Neural cell (in vitro differentiated cells): ENCODE measurements around the gene ST6GALNAC5. TPM values are rescaled to one million over a fixed set of nuclear protein-coding genes. Genes with fewer than 3 reads are reported as not detected.

Experiments
- H2AFZ ChIP-seq: fragments of 200-600, 300-800 bp; sonication (generic), shearing (Covaris generic); 2 replicates; pipeline ENCODE4 v1.6.0; 2014; ENCODE audit warnings: low read depth, mild to moderate bottlenecking, antibody characterized with exemption, low read length, moderate library complexity
- H3F3A ChIP-seq: fragments of 200-600 bp; shearing (Covaris generic); 2 replicates; pipeline ENCODE4 v1.6.1; 2016; ENCODE audit warnings: mild to moderate bottlenecking, moderate library complexity, mixed read lengths, antibody characterized with exemption, low read length; ENCODE audit not compliant: insufficient read depth, poor library complexity, severe bottlenecking
- H3K27ac ChIP-seq: fragments of 200-600, 300-800 bp; sonication (generic), shearing (Covaris generic); 2 replicates; pipeline ENCODE4 v1.5.1; 2014; ENCODE audit warnings: mild to moderate bottlenecking, low read length, moderate library complexity
- H3K27me3 ChIP-seq: fragments of 300-800, 200-600 bp; sonication (generic), shearing (Covaris generic); 2 replicates; pipeline ENCODE4 v1.6.0; 2014; ENCODE audit warnings: mild to moderate bottlenecking, low read depth, low read length, moderate library complexity; ENCODE audit not compliant: insufficient read depth
- H3K36me3 ChIP-seq: fragments of 300-800, 200-600 bp; sonication (generic), shearing (Covaris generic); 2 replicates; pipeline ENCODE4 v1.5.1; 2014; ENCODE audit warnings: mild to moderate bottlenecking, antibody characterized with exemption, low read length, moderate library complexity; ENCODE audit not compliant: insufficient read depth
- H3K4me2 ChIP-seq: fragments of 300-800, 200-600 bp; sonication (generic), shearing (Covaris generic); 2 replicates; pipeline ENCODE4 v1.6.0; 2014; ENCODE audit warnings: mild to moderate bottlenecking, low read length
- H3K4me3 ChIP-seq: fragments of 300-800, 200-600 bp; sonication (generic), shearing (Covaris generic); 2 replicates; pipeline ENCODE4 v1.5.1; 2014; ENCODE audit warnings: mild to moderate bottlenecking, low read length, moderate library complexity
- H3K79me2 ChIP-seq: fragments of 200-600 bp; shearing (Covaris generic); replicated peaks from 2 replicates; pipeline ENCODE4 v1.6.0; 2014; ENCODE audit warnings: mild to moderate bottlenecking, low read length, moderate library complexity; ENCODE audit not compliant: insufficient read depth
- H3K9ac ChIP-seq: fragments of 300-800, 200-600 bp; sonication (generic), shearing (Covaris generic); 2 replicates; pipeline ENCODE4 v1.6.1; 2016; ENCODE audit warnings: mild to moderate bottlenecking, low read length, mixed read lengths
- H3K9me2 ChIP-seq: fragments of 200-600 bp; shearing (Covaris generic); 2 replicates; pipeline ENCODE4 v1.6.1; 2016; ENCODE audit warnings: mild to moderate bottlenecking, low read length, mixed read lengths; ENCODE audit not compliant: insufficient read depth
- H3K9me3 ChIP-seq: fragments of 200-600, 300-800 bp; sonication (generic), shearing (Covaris generic); 2 replicates; pipeline ENCODE4 v1.6.1; 2016; ENCODE audit warnings: mild to moderate bottlenecking, mixed run types, low read length, moderate library complexity, mixed read lengths
- H4K20me1 ChIP-seq: fragments of 200-600 bp; shearing (Covaris generic); 2 replicates; pipeline ENCODE4 v1.6.1; 2016; ENCODE audit warnings: mild to moderate bottlenecking, mixed run types; ENCODE audit not compliant: insufficient read depth
- CTCF ChIP-seq: fragments of 450-650 bp; IDR thresholded peaks from 2 replicates; pipeline ENCODE4 v1.5.1; 2014; ENCODE audit warnings: antibody characterized with exemption, mild to moderate bottlenecking, moderate library complexity; ENCODE audit not compliant: poor library complexity, severe bottlenecking
- EP300 ChIP-seq: fragments of 450-650 bp; conservative IDR thresholded peaks from 2 replicates; pipeline ENCODE4 v1.6.1; 2014; ENCODE audit warnings: antibody characterized with exemption, mild to moderate bottlenecking, moderate library complexity; ENCODE audit not compliant: poor library complexity, severe bottlenecking
- EZH2 ChIP-seq: fragments of 200-600, 300-800 bp; shearing (Covaris generic), sonication (generic); IDR thresholded peaks from 2 replicates; pipeline ENCODE4 v1.6.1; 2014; ENCODE audit warnings: antibody characterized with exemption, low read length, borderline replicate concordance, mild to moderate bottlenecking; ENCODE audit not compliant: insufficient read depth, poor library complexity, severe bottlenecking
- MXI1 ChIP-seq: fragments of 450-650 bp; conservative IDR thresholded peaks from 2 replicates; pipeline ENCODE4 v1.6.1; 2014; ENCODE audit warnings: antibody characterized with exemption, mild to moderate bottlenecking; ENCODE audit not compliant: poor library complexity, severe bottlenecking
- POLR2AphosphoS5 ChIP-seq: IDR thresholded peaks from 2 replicates; pipeline ENCODE4 v1.6.1; 2012
- RAD21 ChIP-seq: fragments of 450-650 bp; conservative IDR thresholded peaks from 2 replicates; pipeline ENCODE4 v1.6.1; 2014; ENCODE audit warnings: antibody characterized with exemption, mild to moderate bottlenecking, moderate library complexity
- REST ChIP-seq: IDR thresholded peaks from 2 replicates; pipeline ENCODE4 v1.6.1; 2012; ENCODE audit warnings: borderline replicate concordance
- SMC3 ChIP-seq: fragments of 450-650 bp; conservative IDR thresholded peaks from 2 replicates; pipeline ENCODE4 v1.6.1; 2014; ENCODE audit warnings: antibody characterized with exemption, mild to moderate bottlenecking, moderate library complexity; ENCODE audit not compliant: poor library complexity
- TAF1 ChIP-seq: IDR thresholded peaks from 2 replicates; pipeline ENCODE4 v1.6.1; 2012; ENCODE audit warnings: low read depth
- polyA plus RNA-seq: library from polyadenylated mRNA; depleted of rRNA; stranded (reverse); fragments of >200 nt; gene quantifications from 2 replicates; pipeline ENCODE4 v1.2.3, GENCODE V29; 2014

The ST6GALNAC5 gene
- polyA plus RNA-seq, 1 donor from 2014 or later = 57.3 TPM

- no peak overlapping the region for H3K27ac ChIP-seq
Observed at GRCh38 chr1:76892675-76893074, 25.4 kb downstream of the ST6GALNAC5 start.

GRCh38 chr1:76901158-76901767, 34.0 kb downstream of the ST6GALNAC5 start:
- H3F3A ChIP-seq = no peaks in the 10 kb centered on the region
- no peaks in the 10 kb centered on the region for H4K20me1 ChIP-seq
- no peak overlapping the region for H3K4me3 ChIP-seq
- no peaks in the 10 kb centered on the region for H3K36me3 ChIP-seq
- no peak for TF ChIP-seq REST
- TF ChIP-seq RAD21 = peak; percentile 52
- peak; percentile 67 for TF ChIP-seq SMC3
- H3K79me2 ChIP-seq = peaks cover 16% of the 10 kb centered on the region
- no peaks in the 10 kb centered on the region for H3K9me3 ChIP-seq
- no peak overlapping the region for H3K4me2 ChIP-seq
- no peak overlapping the region for H3K27ac ChIP-seq
- no peaks in the 10 kb centered on the region for H3K27me3 ChIP-seq
- no peak overlapping the region for H3K9ac ChIP-seq
- H2AFZ ChIP-seq = no peak overlapping the region
- no peaks in the 10 kb centered on the region for H3K9me2 ChIP-seq

More at GRCh38 chr1:76892675-76893074, 25.4 kb downstream of the ST6GALNAC5 start:
- TF ChIP-seq REST (no peak), EZH2 (no peak), RAD21 (no peak), MXI1 (no peak), SMC3 (no peak), TAF1 (no peak), CTCF (no peak), POLR2AphosphoS5 (no peak), EP300 (no peak)
- H3K9ac ChIP-seq = no peak overlapping the region
- H2AFZ ChIP-seq = no peak overlapping the region
- H3K36me3 ChIP-seq = no peaks in the 10 kb centered on the region
- no peaks in the 10 kb centered on the region for H3K9me3 ChIP-seq
- peaks cover 28% of the 10 kb centered on the region for H3K79me2 ChIP-seq
- H3K27me3 ChIP-seq = no peaks in the 10 kb centered on the region
- H3K4me3 ChIP-seq = no peak overlapping the region
- H3K4me2 ChIP-seq = no peak overlapping the region
- no peaks in the 10 kb centered on the region for H3K9me2 ChIP-seq
- no peaks in the 10 kb centered on the region for H3F3A ChIP-seq
- no peaks in the 10 kb centered on the region for H4K20me1 ChIP-seq
